Fibroblast of lung (primary cell): ENCODE results near the gene RSAD1. TPM values are rescaled to one million over a fixed set of nuclear protein-coding genes. Genes with fewer than 3 reads are reported as not detected.

ENCODE experiments used
- DNase-seq, 2 donors: peaks; one replicate each; pipeline versions ENCODE4 v3.0.0 to v3.0.0-alpha.2; 2010; ENCODE audit warnings: low read depth in 2 of 2
- H2AFZ ChIP-seq: 2 replicates; pipeline ENCODE4 v1.5.1; 2012; ENCODE audit warnings: low read length, control low read depth, inconsistent platforms
- H3K27ac ChIP-seq: 2 replicates; pipeline ENCODE4 v1.5.1; 2011; ENCODE audit warnings: low read length, control low read depth; ENCODE audit not compliant: insufficient read depth
- H3K27me3 ChIP-seq: 2 replicates; pipeline ENCODE4 v1.5.1; 2011; ENCODE audit warnings: mild to moderate bottlenecking, low read length; ENCODE audit not compliant: control insufficient read depth, insufficient read depth
- H3K36me3 ChIP-seq: 2 replicates; pipeline ENCODE4 v1.5.1; 2011; ENCODE audit warnings: low read length; ENCODE audit not compliant: control insufficient read depth, insufficient read depth
- H3K4me1 ChIP-seq: 2 replicates; pipeline ENCODE4 v1.5.1; 2011; ENCODE audit warnings: low read length; ENCODE audit not compliant: control insufficient read depth, insufficient read depth; ENCODE audit errors: extremely low read depth
- H3K4me2 ChIP-seq: 2 replicates; pipeline ENCODE4 v1.5.1; 2011; ENCODE audit warnings: low read length, control low read depth; ENCODE audit not compliant: insufficient read depth; ENCODE audit errors: extremely low read depth
- H3K4me3 ChIP-seq, 4 experiments: fragments of 200-600 bp in 1 of 4; sonication (generic) in 1 of 4; replicated peaks in 1 of 4; 2 replicates each; pipeline ENCODE4 v1.5.1; 2011 to 2016; ENCODE audit warnings: low read length in 4 of 4, low read depth in 3 of 4, mild to moderate bottlenecking in 3 of 4, control low read depth in 2 of 4, inconsistent platforms in 1 of 4, mixed read lengths in 1 of 4; ENCODE audit not compliant: insufficient read depth in 1 of 4; ENCODE audit errors: control extremely low read depth in 1 of 4
- H3K79me2 ChIP-seq: 2 replicates; pipeline ENCODE4 v1.5.1; 2012; ENCODE audit warnings: mild to moderate bottlenecking, low read length, inconsistent platforms; ENCODE audit not compliant: control insufficient read depth, insufficient read depth
- H3K9ac ChIP-seq: 2 replicates; pipeline ENCODE4 v1.5.1; 2011; ENCODE audit warnings: mild to moderate bottlenecking, low read length, control low read depth; ENCODE audit not compliant: insufficient read depth
- H3K9me3 ChIP-seq: 2 replicates; pipeline ENCODE4 v1.5.1; 2012; ENCODE audit warnings: low read depth, low read length; ENCODE audit not compliant: control insufficient read depth, insufficient read depth
- H4K20me1 ChIP-seq: 2 replicates; pipeline ENCODE4 v1.5.1; 2011; ENCODE audit warnings: low read length; ENCODE audit not compliant: control insufficient read depth, insufficient read depth; ENCODE audit errors: extremely low read depth
- CTCF ChIP-seq, 2 donors: IDR thresholded peaks in 1 of 2; conservative IDR thresholded peaks in 1 of 2; 1 replicate in 1 of 2; 2 replicates in 1 of 2; pipeline ENCODE4 v1.5.1; 2011 to 2012; ENCODE audit warnings: low read length in 2 of 2, control low read depth in 1 of 2, inconsistent platforms in 1 of 2, low read depth in 1 of 2, mild to moderate bottlenecking in 1 of 2
- EZH2 ChIP-seq: IDR thresholded peaks from 2 replicates; pipeline ENCODE4 v1.5.1; 2012; ENCODE audit warnings: low read length, control low read depth, mild to moderate bottlenecking; ENCODE audit errors: missing control alignments
- polyA plus RNA-seq, 2 donors: library from polyadenylated mRNA; depleted of rRNA in 1 of 2; stranded (reverse) in 1 of 2; unstranded in 1 of 2; fragments of >200 nt; gene quantifications; 2 replicates each; pipeline ENCODE4 v1.2.1, GENCODE V29; 2011 to 2012; ENCODE audit warnings: missing spikeins in 1 of 2
- total RNA-seq: library from RNA; depleted of rRNA; stranded (reverse); fragments of >200 nt; gene quantifications from 2 replicates; pipeline ENCODE4 v1.2.1, GENCODE V29; 2014

RSAD1 gene
- total and polyA plus RNA-seq, 2 donors (not counting 1 experiment from before 2014, with no cell fraction given) = 12.5 to 28.4 TPM

GRCh38 chr17:50470426-50470825 is 8.2 kb upstream of the RSAD1 start:
- Histone ChIP-seq H3K27ac (no peak overlapping the region), H3K4me1 (no peaks in the 10 kb centered on the region), H2AFZ (no peak overlapping the region), H3K4me3 (no peak overlapping the region), H3K27me3 (peaks cover 21% of the 10 kb centered on the region), H3K9ac (no peak overlapping the region), H3K9me3 (no peaks in the 10 kb centered on the region), H3K36me3 (no peaks in the 10 kb centered on the region), H4K20me1 (no peaks in the 10 kb centered on the region), H3K4me2 (no peak overlapping the region), H3K79me2 (no peaks in the 10 kb centered on the region)
- no peak for DNase-seq
- TF ChIP-seq EZH2 (no peak), CTCF (conservative IDR thresholded peaks at IDR 0.05 in 1 of 2, IDR thresholded peaks at IDR 0.05 in 1 of 2; ENCODE audit: low read depth in 1 of 2, low read length in 2 of 2) (no peak)

- Histone ChIP-seq H3K79me2 (no peaks in the 10 kb centered on the region), H3K9ac (no peak overlapping the region), H3K4me2 (no peak overlapping the region), H3K27me3 (peaks cover 23% of the 10 kb centered on the region), H2AFZ (no peak overlapping the region), H3K4me1 (no peaks in the 10 kb centered on the region), H3K9me3 (no peaks in the 10 kb centered on the region), H4K20me1 (no peaks in the 10 kb centered on the region), H3K4me3 (no peak overlapping the region), H3K36me3 (no peaks in the 10 kb centered on the region), H3K27ac (no peak overlapping the region)
- DNase-seq = no peak
- TF ChIP-seq CTCF (conservative IDR thresholded peaks at IDR 0.05 in 1 of 2, IDR thresholded peaks at IDR 0.05 in 1 of 2; ENCODE audit: low read depth in 1 of 2, low read length in 2 of 2) (no peak), EZH2 (no peak)
These were observed 7.4 kb upstream of the RSAD1 start for GRCh38 chr17:50471009-50471905.

GRCh38 chr17:50472286-50472685 is 6.4 kb upstream of the RSAD1 start:
- no peaks in the 10 kb centered on the region for H4K20me1 ChIP-seq
- DNase-seq = no peak
- no peaks in the 10 kb centered on the region for H3K9me3 ChIP-seq
- no peak overlapping the region for H2AFZ ChIP-seq
- no peak overlapping the region for H3K27ac ChIP-seq
- TF ChIP-seq CTCF (conservative IDR thresholded peaks at IDR 0.05 in 1 of 2, IDR thresholded peaks at IDR 0.05 in 1 of 2; ENCODE audit: low read depth in 1 of 2, low read length in 2 of 2) (no peak), EZH2 (no peak)
- H3K79me2 ChIP-seq = no peaks in the 10 kb centered on the region
- no peak overlapping the region for H3K4me3 ChIP-seq
- peaks cover 18% of the 10 kb centered on the region for H3K27me3 ChIP-seq
- no peaks in the 10 kb centered on the region for H3K4me1 ChIP-seq
- H3K36me3 ChIP-seq = no peaks in the 10 kb centered on the region
- H3K9ac ChIP-seq = no peak overlapping the region
- no peak overlapping the region for H3K4me2 ChIP-seq
